Kidney (tissue), 14 donors: ENCODE measurements around the gene MYO1D. TPM values are rescaled to one million over a fixed set of nuclear protein-coding genes. Genes with fewer than 3 reads are reported as not detected.

Experiments used
- DNase-seq, 5 donors: peaks; one replicate each; pipeline ENCODE4 v3.0.0-alpha.2; 2013 to 2020
- FAIRE-seq: peaks from 2 replicates; lab custom pipeline; 2012; peaks lifted over from hg19 to GRCh38; lab: Jason Lieb, UNC
- H3K27ac ChIP-seq, 2 donors: one replicate each; pipeline ENCODE4 v1.7.0; 2013; ENCODE audit warnings: low read depth in 2 of 2, low read length in 2 of 2, inconsistent platforms in 1 of 2
- H3K27me3 ChIP-seq: one replicate; pipeline ENCODE4 v1.7.1; 2013; ENCODE audit warnings: low read length, inconsistent platforms; ENCODE audit not compliant: control insufficient read depth, insufficient read depth
- H3K36me3 ChIP-seq, 3 donors: one replicate each; pipeline versions ENCODE4 v1.7.0 to v1.7.1; 2013; ENCODE audit warnings: low read length in 3 of 3, control low read depth in 1 of 3, inconsistent platforms in 1 of 3; ENCODE audit not compliant: insufficient read depth in 3 of 3, control insufficient read depth in 2 of 3
- H3K4me1 ChIP-seq, 3 donors: one replicate each; pipeline versions ENCODE4 v1.7.0 to v1.7.1; 2013; ENCODE audit warnings: low read length in 3 of 3, inconsistent platforms in 1 of 3, low read depth in 1 of 3; ENCODE audit not compliant: control insufficient read depth in 2 of 3, insufficient read depth in 2 of 3
- H3K4me3 ChIP-seq, 3 donors: one replicate each; pipeline versions ENCODE4 v1.7.0 to v1.8.1; 2013; ENCODE audit warnings: low read length in 3 of 3, control low read depth in 1 of 3, inconsistent platforms in 1 of 3
- H3K9ac ChIP-seq, 3 donors: one replicate each; pipeline versions ENCODE4 v1.7.0 to v1.7.1; 2013; ENCODE audit warnings: low read length in 3 of 3, control low read depth in 1 of 3, inconsistent platforms in 1 of 3
- H3K9me3 ChIP-seq, 3 donors: one replicate each; pipeline versions ENCODE4 v1.7.0 to v1.7.1; 2013; ENCODE audit warnings: low read length in 3 of 3, control low read depth in 1 of 3, inconsistent platforms in 1 of 3; ENCODE audit not compliant: control insufficient read depth in 2 of 3, insufficient read depth in 1 of 3
- intact Hi-C: fragments of 100-400 bp; cut with DNase I; formaldehyde crosslinking; loops from one replicate; pipeline ENCODE4 v1.11.1; 2022
- polyA plus RNA-seq: library from polyadenylated mRNA; stranded (reverse); fragments of 350-450 nt; fragmentation: Illumina TruSeq; extraction: RNeasy Lipid Tissue Mini Kit (QIAGEN cat#74804); gene quantifications from one replicate; pipeline ENCODE4 v1.2.3, GENCODE V29; 2014; ENCODE audit warnings: low read depth, low replicate concordance; ENCODE audit not compliant: insufficient read depth
- total RNA-seq: library from RNA; stranded (reverse); fragmentation: NEBNext Ultra II Directional; extraction: Animal tissue kit (Norgen Biotek cat#: 25700); gene quantifications from one replicate; pipeline ENCODE4 v1.2.1, GENCODE V29; 2021
- TF ChIP-seq, protein P1 (sequence below): IDR thresholded peaks from 3 replicates; pipeline ENCODE4 v1.5.1; 2012; ENCODE audit warnings: mild to moderate bottlenecking, moderate library complexity, borderline replicate concordance; ENCODE audit not compliant: insufficient read depth; ENCODE audit errors: extremely low read depth
- donor health status: control.
- donor health status: control.
- donor health status: control.
- donor health status: control.
- donor health status: control.
- donor health status: DM: yes; HTN: yes; CAD: no.
- donor health status: Normal renal cell carcinoma (clear cell type).

Gene MYO1D
- total and polyA plus RNA-seq, 2 donors from 2014 or later: 21.1 to 99.9 TPM

DNA sequence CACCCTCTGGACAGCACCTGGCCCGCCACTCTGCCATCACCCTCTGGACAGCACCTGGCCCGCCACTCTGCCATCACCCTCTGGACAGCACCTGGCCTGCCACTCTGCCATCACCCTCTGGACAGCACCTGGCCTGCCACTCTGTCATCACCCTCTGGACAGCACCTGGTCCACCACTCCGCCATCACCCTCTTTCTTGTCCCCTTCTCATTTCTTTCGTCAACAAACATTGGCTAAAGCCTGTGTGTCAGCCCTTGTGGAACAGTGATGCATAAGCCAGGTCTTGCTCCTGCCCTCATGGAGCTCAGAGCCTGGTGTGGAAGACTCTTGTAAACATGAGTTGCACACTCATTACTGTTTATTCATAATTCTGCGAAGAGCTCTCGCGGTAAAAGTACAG lies 358.9 kb downstream of the MYO1D start:
- peaks cover 0 to 18% (median 8%) of the 10 kb centered on the region in 3 donors for H3K4me1 ChIP-seq
- H3K36me3 ChIP-seq: no peaks in the 10 kb centered on the region
- no peaks in the 10 kb centered on the region for H3K9me3 ChIP-seq
- intact Hi-C loops: no loop called here
- no peak for FAIRE-seq
- TF ChIP-seq, protein P1, sequence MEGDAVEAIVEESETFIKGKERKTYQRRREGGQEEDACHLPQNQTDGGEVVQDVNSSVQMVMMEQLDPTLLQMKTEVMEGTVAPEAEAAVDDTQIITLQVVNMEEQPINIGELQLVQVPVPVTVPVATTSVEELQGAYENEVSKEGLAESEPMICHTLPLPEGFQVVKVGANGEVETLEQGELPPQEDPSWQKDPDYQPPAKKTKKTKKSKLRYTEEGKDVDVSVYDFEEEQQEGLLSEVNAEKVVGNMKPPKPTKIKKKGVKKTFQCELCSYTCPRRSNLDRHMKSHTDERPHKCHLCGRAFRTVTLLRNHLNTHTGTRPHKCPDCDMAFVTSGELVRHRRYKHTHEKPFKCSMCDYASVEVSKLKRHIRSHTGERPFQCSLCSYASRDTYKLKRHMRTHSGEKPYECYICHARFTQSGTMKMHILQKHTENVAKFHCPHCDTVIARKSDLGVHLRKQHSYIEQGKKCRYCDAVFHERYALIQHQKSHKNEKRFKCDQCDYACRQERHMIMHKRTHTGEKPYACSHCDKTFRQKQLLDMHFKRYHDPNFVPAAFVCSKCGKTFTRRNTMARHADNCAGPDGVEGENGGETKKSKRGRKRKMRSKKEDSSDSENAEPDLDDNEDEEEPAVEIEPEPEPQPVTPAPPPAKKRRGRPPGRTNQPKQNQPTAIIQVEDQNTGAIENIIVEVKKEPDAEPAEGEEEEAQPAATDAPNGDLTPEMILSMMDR: no peak
- H3K27ac ChIP-seq: no peak overlapping the region
- H3K4me3 ChIP-seq: no peak overlapping the region
- DNase-seq: no peak
- no peak overlapping the region for H3K9ac ChIP-seq
- H3K27me3 ChIP-seq: no peaks in the 10 kb centered on the region

DNA sequence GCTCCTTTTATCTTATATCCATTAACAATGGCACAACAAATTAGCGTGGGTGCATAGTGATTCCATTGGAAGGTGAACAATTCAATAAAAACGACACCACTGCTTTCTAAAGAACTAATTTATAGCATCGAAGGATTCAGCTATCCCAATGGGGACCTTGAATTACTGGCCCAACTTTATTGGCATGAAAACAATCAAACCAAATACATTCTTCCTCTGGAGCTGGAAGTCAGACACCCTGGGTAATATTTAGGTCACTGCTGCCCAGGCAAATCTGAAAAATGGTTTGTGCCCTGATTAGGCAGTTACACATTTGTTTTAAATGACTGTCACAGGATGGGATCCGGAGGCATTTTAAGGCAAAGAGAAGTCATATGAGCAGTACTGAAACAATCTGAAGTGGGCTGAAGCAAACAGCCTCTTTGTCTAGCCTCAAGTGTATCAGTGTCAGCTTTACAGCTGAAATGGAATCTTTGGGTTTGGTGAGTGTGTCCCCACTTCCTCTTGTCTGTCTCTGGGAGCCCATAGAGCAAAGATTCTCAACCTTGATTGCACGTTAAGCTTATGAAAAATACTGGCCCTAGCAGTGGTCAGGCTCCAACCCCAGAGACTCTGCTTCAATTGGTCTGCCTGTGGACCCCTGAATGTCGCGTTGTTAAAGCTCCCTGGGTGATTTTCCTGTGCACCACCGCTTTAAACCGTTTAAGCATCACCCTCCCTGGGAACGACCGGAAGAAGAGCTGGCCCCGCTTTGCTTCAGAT lies 359.8 kb downstream of the MYO1D start:
- H3K9ac ChIP-seq: no peak overlapping the region
- no peaks in the 10 kb centered on the region for H3K36me3 ChIP-seq
- intact Hi-C loops: no loop called here
- peaks cover 0 to 18% (median 8%) of the 10 kb centered on the region in 3 donors for H3K4me1 ChIP-seq
- no peak overlapping the region for H3K4me3 ChIP-seq
- no peaks in the 10 kb centered on the region for H3K27me3 ChIP-seq
- no peak for FAIRE-seq
- H3K9me3 ChIP-seq: no peaks in the 10 kb centered on the region
- no peak overlapping the region for H3K27ac ChIP-seq
- TF ChIP-seq, protein P1: no peak
- peak in 1 of 5 donors; percentile 32 for DNase-seq

DNA sequence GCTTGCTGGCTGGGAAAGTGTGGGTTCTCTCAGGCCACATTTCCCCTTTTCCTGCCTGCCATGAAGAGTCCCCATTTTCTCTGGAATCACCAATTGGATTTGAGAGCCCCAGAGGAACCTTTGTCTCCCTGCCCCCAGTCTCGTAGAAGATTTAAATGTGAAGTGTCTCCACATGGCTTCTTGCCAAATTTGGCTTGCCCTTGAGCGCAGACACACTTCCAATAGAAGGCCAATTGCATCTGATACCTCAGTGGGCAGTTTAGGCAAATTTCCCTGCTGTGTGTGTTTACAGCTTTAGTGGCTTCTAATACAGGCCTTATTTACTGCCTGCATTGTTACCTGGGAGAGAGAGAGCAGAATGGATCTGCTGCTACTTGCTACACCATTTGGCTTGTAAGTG lies 360.5 kb downstream of the MYO1D start:
- Histone ChIP-seq H3K9ac (no peak overlapping the region), H3K4me1 (peaks cover 0 to 18% (median 8%) of the 10 kb centered on the region in 3 donors), H3K27me3 (no peaks in the 10 kb centered on the region), H3K27ac (no peak overlapping the region), H3K4me3 (no peak overlapping the region), H3K36me3 (no peaks in the 10 kb centered on the region), H3K9me3 (no peaks in the 10 kb centered on the region)
- TF ChIP-seq, protein P1: no peak
- DNase-seq (no peak), FAIRE-seq (no peak)
- intact Hi-C loops: no loop called here
